CD4-positive, alpha-beta T cell treated with Interleukin-6 at 100 ng/mL for 8 hours (primary cell): ENCODE measurements around the gene SPATA32.

Experiments
- DNase-seq: peaks from one replicate; pipeline ENCODE4 v3.0.0-alpha.2; 2020; ENCODE audit warnings: mixed read lengths, low spot score

Gene SPATA32

GRCh38 chr17:45246861-45247428 is 14.9 kb downstream of the SPATA32 start:
- peak; percentile 17 for DNase-seq

GRCh38 chr17:45246338-45246737 is 15.6 kb downstream of the SPATA32 start:
- DNase-seq, result no peak

GRCh38 chr17:45244725-45245656 is 16.9 kb downstream of the SPATA32 start:
- no peak for DNase-seq

GRCh38 chr17:45243750-45244149 is 18.1 kb downstream of the SPATA32 start:
- DNase-seq, result no peak

GRCh38 chr17:45242029-45242414 is 19.9 kb downstream of the SPATA32 start:
- DNase-seq, result no peak

- no peak for DNase-seq
Measured at GRCh38 chr17:45241328-45242028, 20.4 kb downstream of the SPATA32 start.

GRCh38 chr17:45240905-45241327 is 21.0 kb downstream of the SPATA32 start:
- DNase-seq, result no peak

GRCh38 chr17:45238155-45238774 is 23.6 kb downstream of the SPATA32 start:
- no peak for DNase-seq

GRCh38 chr17:45237686-45238085 is 24.2 kb downstream of the SPATA32 start:
- no peak for DNase-seq

- DNase-seq, result no peak
Measured at GRCh38 chr17:45236282-45236606, 25.6 kb downstream of the SPATA32 start.

GRCh38 chr17:45235416-45236281 is 26.2 kb downstream of the SPATA32 start:
- peak; percentile 78 for DNase-seq

GRCh38 chr17:45234641-45235415 is 27.1 kb downstream of the SPATA32 start:
- peak; percentile 61 for DNase-seq

- DNase-seq, result no peak
Measured at GRCh38 chr17:45233423-45233924, 28.4 kb downstream of the SPATA32 start.

GRCh38 chr17:45232514-45233422 is 29.1 kb downstream of the SPATA32 start:
- DNase-seq, result no peak

- DNase-seq, result no peak
Measured at GRCh38 chr17:45231481-45232116, 30.3 kb downstream of the SPATA32 start.

- no peak for DNase-seq
Measured at GRCh38 chr17:45230787-45231480, 31.0 kb downstream of the SPATA32 start.

- no peak for DNase-seq
Measured at GRCh38 chr17:45230410-45230786, 31.5 kb downstream of the SPATA32 start.

- DNase-seq, result no peak
Measured at GRCh38 chr17:45229681-45230409, 32.0 kb downstream of the SPATA32 start.
